ENCODE results near the gene SPACDR.
"Not testable (repeated sequence)": the region's sequence is repeated elsewhere in the genome, so short reads cannot be mapped to it uniquely, and the experiment has no call there.

SPACDR gene

GRCh38 chr7:100464210-100464660, at the start of gene SPACDR:
Gene SPACDR (minus strand): TSS chr7:100464260. CDS start chr7:100464025, 235 bp downstream.
- DNase-seq (ENCODE audit: low read depth in 2 of 2) = no peak

GRCh38 chr7:100513212-100513810, 49.3 kb upstream of the SPACDR start:
- DNase-seq (ENCODE audit: low read depth in 2 of 2) = no peak

GRCh38 chr7:100510437-100511239, 46.6 kb upstream of the SPACDR start:
- DNase-seq (ENCODE audit: low read depth in 2 of 2) = no peak

- DNase-seq (ENCODE audit: low read depth in 2 of 2) = no peak
Observed at GRCh38 chr7:100509231-100509630, 45.2 kb upstream of the SPACDR start.

GRCh38 chr7:100506356-100506923, 42.4 kb upstream of the SPACDR start:
- DNase-seq (ENCODE audit: low read depth in 2 of 2) = no peak

GRCh38 chr7:100504887-100505611, 41.0 kb upstream of the SPACDR start:
- no peak for DNase-seq (ENCODE audit: low read depth in 2 of 2)

- not testable (repeated sequence) for DNase-seq (ENCODE audit: low read depth in 2 of 2)
Observed at GRCh38 chr7:100504031-100504430, 40.0 kb upstream of the SPACDR start.

GRCh38 chr7:100500743-100501142, 36.7 kb upstream of the SPACDR start:
- not testable (repeated sequence) for DNase-seq (ENCODE audit: low read depth in 2 of 2)

- no peak for DNase-seq (ENCODE audit: low read depth in 2 of 2)
Observed at GRCh38 chr7:100496509-100496908, 32.4 kb upstream of the SPACDR start.

- DNase-seq (ENCODE audit: low read depth in 2 of 2) = peak in 1 of 2 donors; percentile 49
Observed at GRCh38 chr7:100493476-100494264, 29.6 kb upstream of the SPACDR start.

- no peak for DNase-seq (ENCODE audit: low read depth in 2 of 2)
Observed at GRCh38 chr7:100492738-100493475, 28.8 kb upstream of the SPACDR start.

- DNase-seq (ENCODE audit: low read depth in 2 of 2) = no peak
Observed at GRCh38 chr7:100491192-100491578, 27.1 kb upstream of the SPACDR start.

- no peak for DNase-seq (ENCODE audit: low read depth in 2 of 2)
Observed at GRCh38 chr7:100490483-100491191, 26.6 kb upstream of the SPACDR start.

- no peak for DNase-seq (ENCODE audit: low read depth in 2 of 2)
Observed at GRCh38 chr7:100489824-100490223, 25.8 kb upstream of the SPACDR start.

- DNase-seq (ENCODE audit: low read depth in 2 of 2) = no peak
Observed at GRCh38 chr7:100489121-100489520, 25.1 kb upstream of the SPACDR start.

- no peak for DNase-seq (ENCODE audit: low read depth in 2 of 2)
Observed at GRCh38 chr7:100488333-100489095, 24.5 kb upstream of the SPACDR start.

GRCh38 chr7:100486753-100487446, 22.8 kb upstream of the SPACDR start:
- DNase-seq (ENCODE audit: low read depth in 2 of 2) = no peak

- DNase-seq (ENCODE audit: low read depth in 2 of 2) = no peak
Observed at GRCh38 chr7:100486111-100486636, 22.1 kb upstream of the SPACDR start.

All from stimulated activated CD8-positive, alpha-beta memory T cell treated with anti-CD3 and anti-CD28 coated beads, Interleukin-2, amount 100 ng/mL, for 48 hours (primary cell).